HCT116 (cell line): ENCODE data around the gene GRIK4. TPM values are rescaled to one million over a fixed set of nuclear protein-coding genes. Genes with fewer than 3 reads are reported as not detected.

Experiments
- ATAC-seq: fragments of 200-7000 bp; cut with Tn5 transposase; 2 replicates; pipeline ENCODE4 v1.9.1; 2020; ENCODE audit warnings: mild to moderate bottlenecking, moderate library complexity
- BruUV-seq: library from RNA; stranded (reverse); fragments of 400-500 nt; replicated peaks from 2 replicates; lab custom pipeline; 2021; lab: Mats Ljungman, UMichigan
- CTCF ChIA-PET: fragments of 300-600 bp; sonication (Branson Sonifier 250); formaldehyde crosslinking; loops from one replicate; lab custom pipeline; 2021; ENCODE audit warnings: antibody characterized with exemption; lab: Charles Lee
- POLR2A ChIA-PET: fragments of 300-600, 350-600 bp; sonication (Branson Sonifier 250); formaldehyde crosslinking; loops from one replicate; lab custom pipeline; 2021; ENCODE audit warnings: antibody characterized with exemption; lab: Charles Lee
- RAD21 ChIA-PET, 2 experiments: fragments of 300-600 bp; sonication (Branson Sonifier 250); formaldehyde crosslinking; loops; one replicate each; lab custom pipeline; 2023; ENCODE audit warnings: low total read pairs in 2 of 2; ENCODE audit not compliant: uncharacterized antibody in 2 of 2, unreplicated experiment in 2 of 2, low non-redundant PET in 1 of 2; lab: Charles Lee
- DNase-seq: peaks from one replicate; pipeline ENCODE4 v3.0.0-alpha.2; 2010; ENCODE audit warnings: low read depth, low spot score
- H2AFZ ChIP-seq: fragments of 200-600 bp; shearing (Covaris generic), sonication (generic); 2 replicates; pipeline ENCODE4 v1.6.1; 2017; ENCODE audit warnings: low read depth, mixed run types, mixed read lengths, antibody characterized with exemption, low read length; ENCODE audit not compliant: poor library complexity, severe bottlenecking
- H3K27ac ChIP-seq: 2 replicates; pipeline ENCODE4 v1.5.1; 2012; ENCODE audit warnings: low read depth, low read length
- H3K27me3 ChIP-seq: fragments of 200-600 bp; sonication (generic); 2 replicates; pipeline ENCODE4 v1.6.1; 2016; ENCODE audit warnings: mixed run types, low read length, mixed read lengths; ENCODE audit not compliant: insufficient read depth
- H3K36me3 ChIP-seq, 2 experiments: fragments of 200-500 bp in 1 of 2; fragments of 200-600 bp in 1 of 2; sonication (Bioruptor generic) in 1 of 2; sonication (generic) in 1 of 2; 2 replicates each; pipeline versions ENCODE4 v1.5.1 to v1.6.1; 2014 to 2016; ENCODE audit warnings: low read length in 2 of 2, inconsistent platforms in 1 of 2, mixed read lengths in 1 of 2, mixed run types in 1 of 2; ENCODE audit not compliant: insufficient read depth in 2 of 2, control insufficient read depth in 1 of 2
- H3K4me1 ChIP-seq, 2 experiments: fragments of 200-600 bp in 1 of 2; sonication (generic) in 1 of 2; 2 replicates each; pipeline versions ENCODE4 v1.5.1 to v1.6.1; 2012 to 2017; ENCODE audit warnings: low read length in 2 of 2, inconsistent platforms in 1 of 2, mild to moderate bottlenecking in 1 of 2, mixed read lengths in 1 of 2, mixed run types in 1 of 2, moderate library complexity in 1 of 2; ENCODE audit not compliant: insufficient read depth in 2 of 2, control insufficient read depth in 1 of 2
- H3K4me2 ChIP-seq: fragments of 200-600 bp; sonication (generic); 2 replicates; pipeline ENCODE4 v1.6.1; 2017; ENCODE audit warnings: mixed run types, low read length, mixed read lengths
- H3K4me3 ChIP-seq, 2 experiments: fragments of 200-600 bp in 1 of 2; sonication (generic) in 1 of 2; replicated peaks in 1 of 2; 2 replicates each; pipeline ENCODE4 v1.5.1; 2011 to 2016; ENCODE audit warnings: low read length in 2 of 2, control low read depth in 1 of 2, low read depth in 1 of 2, mild to moderate bottlenecking in 1 of 2, mixed read lengths in 1 of 2, mixed run types in 1 of 2
- H3K79me2 ChIP-seq: fragments of 200-600 bp; sonication (generic); 2 replicates; pipeline ENCODE4 v1.6.1; 2017; ENCODE audit warnings: mild to moderate bottlenecking, mixed run types, low read length, moderate library complexity, mixed read lengths; ENCODE audit not compliant: insufficient read depth
- H3K9ac ChIP-seq: fragments of 200-600 bp; sonication (generic); 2 replicates; pipeline ENCODE4 v1.6.1; 2016; ENCODE audit warnings: low read length, mixed read lengths
- H3K9me2 ChIP-seq: fragments of 200-600 bp; sonication (generic), shearing (Covaris generic); 2 replicates; pipeline ENCODE4 v1.6.1; 2017; ENCODE audit warnings: mixed run types, mild to moderate bottlenecking, moderate library complexity; ENCODE audit not compliant: insufficient read depth
- H3K9me3 ChIP-seq, 2 experiments: fragments of 200-500 bp in 1 of 2; fragments of 200-600 bp in 1 of 2; sonication (Bioruptor generic) in 1 of 2; sonication (generic) in 1 of 2; 2 replicates each; pipeline ENCODE4 v1.6.1; 2014 to 2017; ENCODE audit warnings: low read length in 2 of 2, mixed read lengths in 2 of 2, inconsistent platforms in 1 of 2, low read depth in 1 of 2, mild to moderate bottlenecking in 1 of 2, mixed run types in 1 of 2, moderate library complexity in 1 of 2; ENCODE audit not compliant: control insufficient read depth in 1 of 2, insufficient read depth in 1 of 2
- H4K20me1 ChIP-seq: fragments of 200-600 bp; sonication (generic), shearing (Covaris generic); 2 replicates; pipeline ENCODE4 v1.6.1; 2017; ENCODE audit warnings: mixed run types, mild to moderate bottlenecking, moderate library complexity; ENCODE audit not compliant: insufficient read depth
- CBX3 ChIP-seq: IDR thresholded peaks from 2 replicates; pipeline ENCODE4 v1.6.1; 2012; ENCODE audit warnings: low read depth
- CEBPB ChIP-seq: IDR thresholded peaks from 2 replicates; pipeline ENCODE4 v1.6.1; 2012; ENCODE audit warnings: low read depth
- CTCF ChIP-seq, 3 experiments: fragments of 200-600 bp in 1 of 3; sonication (generic) in 1 of 3; IDR thresholded peaks in 2 of 3; conservative IDR thresholded peaks in 1 of 3; 2 replicates each; pipeline ENCODE4 v1.5.1; 2012 to 2017; ENCODE audit warnings: low read depth in 2 of 3, low read length in 2 of 3, antibody characterized with exemption in 1 of 3, borderline replicate concordance in 1 of 3, control low read depth in 1 of 3, mild to moderate bottlenecking in 1 of 3, mixed read lengths in 1 of 3, mixed run types in 1 of 3, moderate library complexity in 1 of 3; ENCODE audit not compliant: insufficient read depth in 1 of 3
- ELF1 ChIP-seq: IDR thresholded peaks from 2 replicates; pipeline ENCODE4 v1.6.1; 2012; ENCODE audit warnings: low read depth, borderline replicate concordance
- EZH2 ChIP-seq: fragments of 200-600 bp; sonication (generic); IDR thresholded peaks from 2 replicates; pipeline ENCODE4 v1.6.1; 2017; ENCODE audit warnings: antibody characterized with exemption, mixed run types
- EZH2phosphoT487 ChIP-seq: fragments of 200-600 bp; IDR thresholded peaks from 2 replicates; pipeline ENCODE4 v1.6.1; 2018; ENCODE audit warnings: antibody characterized with exemption, borderline replicate concordance
- FOSL1 ChIP-seq: IDR thresholded peaks from 2 replicates; pipeline ENCODE4 v1.6.1; 2012; ENCODE audit warnings: low read depth
- JUND ChIP-seq: IDR thresholded peaks from 2 replicates; pipeline ENCODE4 v1.6.1; 2012
- MAX ChIP-seq: IDR thresholded peaks from 2 replicates; pipeline ENCODE4 v1.6.1; 2012
- POLR2AphosphoS5 ChIP-seq: IDR thresholded peaks from 2 replicates; pipeline ENCODE4 v1.6.1; 2011; ENCODE audit warnings: mild to moderate bottlenecking, low read depth, low read length, moderate library complexity
- REST ChIP-seq: IDR thresholded peaks from 2 replicates; pipeline ENCODE4 v1.6.1; 2012; ENCODE audit warnings: low read depth
- SIN3A ChIP-seq: IDR thresholded peaks from 2 replicates; pipeline ENCODE4 v1.6.1; 2012; ENCODE audit warnings: low read depth
- SP1 ChIP-seq: IDR thresholded peaks from 2 replicates; pipeline ENCODE4 v1.6.1; 2012; ENCODE audit warnings: low read depth
- SRF ChIP-seq: IDR thresholded peaks from 2 replicates; pipeline ENCODE4 v1.6.1; 2012; ENCODE audit warnings: low read depth
- YY1 ChIP-seq: IDR thresholded peaks from 2 replicates; pipeline ENCODE4 v1.6.1; 2011; ENCODE audit warnings: low read length, low read depth, moderate library complexity, mild to moderate bottlenecking; ENCODE audit not compliant: insufficient replicate concordance; ENCODE audit errors: extremely low read depth
- ZFX ChIP-seq: fragments of 450-650 bp; IDR thresholded peaks from 2 replicates; pipeline ENCODE4 v1.6.1; 2017
- ZNF274 ChIP-seq: fragments of 200-500 bp; sonication (Bioruptor generic); IDR thresholded peaks from 2 replicates; pipeline ENCODE4 v1.6.1; 2014; ENCODE audit warnings: mild to moderate bottlenecking, low read depth, low read length, inconsistent platforms
- intact Hi-C: fragments of 100-400 bp; cut with micrococcal nuclease; formaldehyde crosslinking; loops from 2 replicates; pipeline ENCODE4 v1.10.0; 2022
- total RNA-seq: library from RNA; stranded (reverse); gene quantifications from one replicate; pipeline ENCODE4 v1.2.1, GENCODE V29; 2021; ENCODE audit not compliant: unreplicated experiment
- TF ChIP-seq, protein P1 (sequence below): IDR thresholded peaks from 2 replicates; pipeline ENCODE4 v1.6.1; 2011; ENCODE audit warnings: mild to moderate bottlenecking, low read length, moderate library complexity; ENCODE audit not compliant: insufficient replicate concordance; ENCODE audit errors: extremely low read depth

Gene GRIK4
- total RNA-seq, 1 experiment from 2014 or later: 0.52 TPM

DNA sequence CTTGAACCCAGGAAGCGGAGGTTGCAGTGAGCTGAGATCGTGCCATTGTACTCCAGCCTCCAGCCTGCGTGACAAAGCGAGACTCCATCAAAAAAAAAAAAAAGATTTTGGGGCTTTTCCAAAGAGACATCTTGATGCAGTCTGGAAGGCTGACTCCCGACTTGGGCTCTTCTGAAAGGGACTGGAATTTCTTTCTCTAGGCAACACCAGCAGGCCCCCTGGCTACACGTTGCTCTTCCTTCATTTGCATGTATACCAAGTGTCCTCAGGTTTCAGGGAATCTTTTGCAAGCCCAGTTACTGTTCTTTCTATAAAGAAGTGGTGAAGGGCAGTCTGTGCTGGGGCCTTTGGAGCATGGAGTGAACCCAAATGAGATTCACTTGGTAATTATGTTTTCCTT is 211.0 kb downstream of the GRIK4 start:
- H4K20me1 ChIP-seq: no peaks in the 10 kb centered on the region
- BruUV-seq: no TSS peak
- no peak overlapping the region for H3K27ac ChIP-seq
- H2AFZ ChIP-seq: no peak overlapping the region
- H3K9me2 ChIP-seq: no peaks in the 10 kb centered on the region
- ATAC-seq (no peak), DNase-seq (no peak)
- ChIA-PET RAD21 (no interaction called here), CTCF (no interaction called here), POLR2A (no interaction called here)
- H3K9me3 ChIP-seq: peaks cover 0 to 9% of the 10 kb centered on the region in 2 experiments; a peak in 3 of 4 replicates
- no peaks in the 10 kb centered on the region for H3K36me3 ChIP-seq
- no peaks in the 10 kb centered on the region; the same call in 1 of the 2 replicates for H3K27me3 ChIP-seq
- TF ChIP-seq SP1 (no peak), REST (no peak), ZFX (no peak), CTCF (IDR thresholded peaks at IDR 0.05 in 2 of 3, conservative IDR thresholded peaks at IDR 0.05 in 1 of 3; ENCODE audit: borderline replicate concordance in 1 of 3, insufficient read depth in 1 of 3, low read depth in 2 of 3, low read length in 2 of 3) (no peak), EZH2 (no peak), ELF1 (no peak), FOSL1 (no peak), JUND (no peak), ZNF274 (no peak), CBX3 (no peak), POLR2AphosphoS5 (no peak), MAX (no peak), SIN3A (no peak), SRF (no peak), YY1 (no peak), EZH2phosphoT487 (no peak), CEBPB (no peak)
- TF ChIP-seq, protein P1, sequence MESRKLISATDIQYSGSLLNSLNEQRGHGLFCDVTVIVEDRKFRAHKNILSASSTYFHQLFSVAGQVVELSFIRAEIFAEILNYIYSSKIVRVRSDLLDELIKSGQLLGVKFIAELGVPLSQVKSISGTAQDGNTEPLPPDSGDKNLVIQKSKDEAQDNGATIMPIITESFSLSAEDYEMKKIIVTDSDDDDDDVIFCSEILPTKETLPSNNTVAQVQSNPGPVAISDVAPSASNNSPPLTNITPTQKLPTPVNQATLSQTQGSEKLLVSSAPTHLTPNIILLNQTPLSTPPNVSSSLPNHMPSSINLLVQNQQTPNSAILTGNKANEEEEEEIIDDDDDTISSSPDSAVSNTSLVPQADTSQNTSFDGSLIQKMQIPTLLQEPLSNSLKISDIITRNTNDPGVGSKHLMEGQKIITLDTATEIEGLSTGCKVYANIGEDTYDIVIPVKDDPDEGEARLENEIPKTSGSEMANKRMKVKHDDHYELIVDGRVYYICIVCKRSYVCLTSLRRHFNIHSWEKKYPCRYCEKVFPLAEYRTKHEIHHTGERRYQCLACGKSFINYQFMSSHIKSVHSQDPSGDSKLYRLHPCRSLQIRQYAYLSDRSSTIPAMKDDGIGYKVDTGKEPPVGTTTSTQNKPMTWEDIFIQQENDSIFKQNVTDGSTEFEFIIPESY: no peak
- H3K4me3 ChIP-seq: no peak overlapping the region
- no peak overlapping the region for H3K9ac ChIP-seq
- H3K79me2 ChIP-seq: no peaks in the 10 kb centered on the region
- H3K4me2 ChIP-seq: no peak overlapping the region
- no peaks in the 10 kb centered on the region for H3K4me1 ChIP-seq
- intact Hi-C loops: no loop called here
